ENCODE measurements around the gene HAUS1.

GRCh38 chr18:46176001-46176400 lies 71.8 kb downstream of the HAUS1 start:
- no peak for TF ChIP-seq POLR2AphosphoS5 (IDR thresholded peaks at IDR 0.05)
- TF ChIP-seq, protein P1, sequence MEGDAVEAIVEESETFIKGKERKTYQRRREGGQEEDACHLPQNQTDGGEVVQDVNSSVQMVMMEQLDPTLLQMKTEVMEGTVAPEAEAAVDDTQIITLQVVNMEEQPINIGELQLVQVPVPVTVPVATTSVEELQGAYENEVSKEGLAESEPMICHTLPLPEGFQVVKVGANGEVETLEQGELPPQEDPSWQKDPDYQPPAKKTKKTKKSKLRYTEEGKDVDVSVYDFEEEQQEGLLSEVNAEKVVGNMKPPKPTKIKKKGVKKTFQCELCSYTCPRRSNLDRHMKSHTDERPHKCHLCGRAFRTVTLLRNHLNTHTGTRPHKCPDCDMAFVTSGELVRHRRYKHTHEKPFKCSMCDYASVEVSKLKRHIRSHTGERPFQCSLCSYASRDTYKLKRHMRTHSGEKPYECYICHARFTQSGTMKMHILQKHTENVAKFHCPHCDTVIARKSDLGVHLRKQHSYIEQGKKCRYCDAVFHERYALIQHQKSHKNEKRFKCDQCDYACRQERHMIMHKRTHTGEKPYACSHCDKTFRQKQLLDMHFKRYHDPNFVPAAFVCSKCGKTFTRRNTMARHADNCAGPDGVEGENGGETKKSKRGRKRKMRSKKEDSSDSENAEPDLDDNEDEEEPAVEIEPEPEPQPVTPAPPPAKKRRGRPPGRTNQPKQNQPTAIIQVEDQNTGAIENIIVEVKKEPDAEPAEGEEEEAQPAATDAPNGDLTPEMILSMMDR (IDR thresholded peaks at IDR 0.05): no peak
